Liver (tissue), 9 donors: ENCODE results near the gene CCDC178. TPM values are rescaled to one million over a fixed set of nuclear protein-coding genes. Genes with fewer than 3 reads are reported as not detected.

ENCODE experiments used
- DNase-seq: peaks from one replicate; pipeline ENCODE4 v3.0.0-alpha.2; 2017; ENCODE audit warnings: low spot score
- H3K27ac ChIP-seq, 2 donors: one replicate each; pipeline ENCODE4 v1.7.0; 2013; ENCODE audit warnings: inconsistent platforms in 2 of 2, low read length in 2 of 2, control low read depth in 1 of 2, low read depth in 1 of 2, mild to moderate bottlenecking in 1 of 2
- H3K27me3 ChIP-seq, 4 donors: one replicate each; pipeline versions ENCODE4 v1.6.1 to v1.7.0; 2013; ENCODE audit warnings: low read length in 3 of 4, inconsistent platforms in 1 of 4, mild to moderate bottlenecking in 1 of 4, moderate library complexity in 1 of 4; ENCODE audit not compliant: control insufficient read depth in 4 of 4, insufficient read depth in 4 of 4
- H3K36me3 ChIP-seq, 4 donors: one replicate each; pipeline versions ENCODE4 v1.6.1 to v1.7.0; 2013; ENCODE audit warnings: low read length in 3 of 4, mild to moderate bottlenecking in 3 of 4, low read depth in 1 of 4, moderate library complexity in 1 of 4; ENCODE audit not compliant: control insufficient read depth in 4 of 4, insufficient read depth in 3 of 4
- H3K4me1 ChIP-seq, 4 donors: one replicate each; pipeline versions ENCODE4 v1.6.1 to v1.7.0; 2013; ENCODE audit warnings: low read length in 3 of 4, mild to moderate bottlenecking in 3 of 4, moderate library complexity in 1 of 4; ENCODE audit not compliant: control insufficient read depth in 4 of 4, insufficient read depth in 4 of 4
- H3K4me3 ChIP-seq, 3 donors: one replicate each; pipeline versions ENCODE4 v1.6.1 to v1.7.0; 2013; ENCODE audit warnings: low read length in 3 of 3, control low read depth in 1 of 3, low read depth in 1 of 3, mild to moderate bottlenecking in 1 of 3
- H3K9ac ChIP-seq, 2 donors: one replicate each; pipeline ENCODE4 v1.7.0; 2013; ENCODE audit warnings: low read length in 2 of 2, mild to moderate bottlenecking in 2 of 2, moderate library complexity in 2 of 2, control low read depth in 1 of 2, low read depth in 1 of 2
- H3K9me3 ChIP-seq, 4 donors: one replicate each; pipeline versions ENCODE4 v1.6.1 to v1.7.0; 2013; ENCODE audit warnings: low read length in 3 of 4; ENCODE audit not compliant: control insufficient read depth in 4 of 4
- ATF3 ChIP-seq: IDR thresholded peaks from 2 replicates; pipeline ENCODE4 v1.6.1; 2016; ENCODE audit warnings: antibody characterized with exemption
- CTCF ChIP-seq: fragments of 150-350 bp; IDR thresholded peaks from 2 replicates; pipeline ENCODE4 v1.5.1; 2017; ENCODE audit warnings: improper control_type of control experiment, low read depth, low read length; ENCODE audit not compliant: missing input control
- EGR1 ChIP-seq, 2 donors: IDR thresholded peaks; 2 replicates each; pipeline ENCODE4 v1.6.1; 2016 to 2018; ENCODE audit warnings: antibody characterized with exemption in 2 of 2, low read depth in 2 of 2
- FOXA1 ChIP-seq: IDR thresholded peaks from 2 replicates; pipeline ENCODE4 v1.6.1; 2016; ENCODE audit warnings: antibody characterized with exemption
- FOXA2 ChIP-seq: IDR thresholded peaks from 2 replicates; pipeline ENCODE4 v1.6.1; 2016; ENCODE audit warnings: antibody characterized with exemption
- GABPA ChIP-seq, 2 donors: IDR thresholded peaks in 1 of 2; conservative IDR thresholded peaks in 1 of 2; 2 replicates each; pipeline ENCODE4 v1.6.1; 2016; ENCODE audit warnings: antibody characterized with exemption in 2 of 2, mild to moderate bottlenecking in 1 of 2, moderate library complexity in 1 of 2
- HNF4A ChIP-seq, 2 donors: conservative IDR thresholded peaks; 2 replicates each; pipeline ENCODE4 v1.6.1; 2016; ENCODE audit warnings: antibody characterized with exemption in 2 of 2, mild to moderate bottlenecking in 2 of 2
- HNF4G ChIP-seq: IDR thresholded peaks from 2 replicates; pipeline ENCODE4 v1.6.1; 2016; ENCODE audit warnings: antibody characterized with exemption
- JUND ChIP-seq, 2 donors: IDR thresholded peaks; 2 replicates each; pipeline ENCODE4 v1.6.1; 2016; ENCODE audit warnings: antibody characterized with exemption in 2 of 2
- MAX ChIP-seq: IDR thresholded peaks from 2 replicates; pipeline ENCODE4 v1.6.1; 2016; ENCODE audit warnings: antibody characterized with exemption
- NR2F2 ChIP-seq: IDR thresholded peaks from 2 replicates; pipeline ENCODE4 v1.6.1; 2016; ENCODE audit warnings: antibody characterized with exemption
- RAD21 ChIP-seq, 2 donors: IDR thresholded peaks; 2 replicates each; pipeline ENCODE4 v1.6.1; 2016; ENCODE audit warnings: antibody characterized with exemption in 2 of 2, mild to moderate bottlenecking in 2 of 2
- REST ChIP-seq: IDR thresholded peaks from 2 replicates; pipeline ENCODE4 v1.6.1; 2016; ENCODE audit warnings: antibody characterized with exemption, mild to moderate bottlenecking
- RXRA ChIP-seq, 2 donors: IDR thresholded peaks; 2 replicates each; pipeline ENCODE4 v1.6.1; 2017 to 2018; ENCODE audit warnings: antibody characterized with exemption in 2 of 2, mild to moderate bottlenecking in 1 of 2
- SP1 ChIP-seq: IDR thresholded peaks from 2 replicates; pipeline ENCODE4 v1.6.1; 2018; ENCODE audit warnings: antibody characterized with exemption, mild to moderate bottlenecking
- TAF1 ChIP-seq: conservative IDR thresholded peaks from 2 replicates; pipeline ENCODE4 v1.6.1; 2016; ENCODE audit warnings: antibody characterized with exemption, mild to moderate bottlenecking
- YY1 ChIP-seq: IDR thresholded peaks from 2 replicates; pipeline ENCODE4 v1.6.1; 2016; ENCODE audit warnings: antibody characterized with exemption, mild to moderate bottlenecking
- ZBTB33 ChIP-seq: IDR thresholded peaks from 2 replicates; pipeline ENCODE4 v1.6.1; 2016; ENCODE audit warnings: antibody characterized with exemption
- WGBS: extraction: QIAGEN DNeasy Blood & Tissue Kit; methylation state at CpG from one replicate; pipeline ENCODE4 v1.1.7; 2013; 5-methylcytosine and 5-hydroxymethylcytosine counted together
- polyA plus RNA-seq, 2 donors: library from polyadenylated mRNA; stranded (reverse) in 1 of 2; unstranded in 1 of 2; fragments of 200-250 nt in 1 of 2; fragments of >200 nt in 1 of 2; fragmentation: Nextera tagmentation in 1 of 2; extraction: Ambion mirVana in 1 of 2; gene quantifications; one replicate each; pipeline versions ENCODE4 v1.2.1 to v1.2.3, GENCODE V29; 2013 to 2015
- total RNA-seq, 2 donors: library from RNA; depleted of rRNA; stranded (reverse); fragments of >200 nt; gene quantifications; one replicate each; pipeline ENCODE4 v1.2.3, GENCODE V29; 2014
- donor health status: healthy.
- donor health status: healthy.
- donor health status: healthy.
- donor health status: healthy.
- donor health status: healthy.

Gene CCDC178
- total and polyA plus RNA-seq, 4 donors, result not detected

GRCh38 chr18:32891797-32892196, 548.7 kb downstream of the CCDC178 start:
- H3K27me3 ChIP-seq, result no peaks in the 10 kb centered on the region
- no peaks in the 10 kb centered on the region for H3K4me1 ChIP-seq
- no peak for DNase-seq
- WGBS, result 54% methylated on average over 3 of the region's 3 CpGs
- TF ChIP-seq JUND (IDR thresholded peaks at IDR 0.05) (no peak), TAF1 (no peak), NR2F2 (no peak), CTCF (no peak), HNF4A (conservative IDR thresholded peaks at IDR 0.05) (no peak), REST (no peak), RAD21 (IDR thresholded peaks at IDR 0.05) (no peak), GABPA (IDR thresholded peaks at IDR 0.05 in 1 of 2, conservative IDR thresholded peaks at IDR 0.05 in 1 of 2) (no peak), FOXA1 (no peak), FOXA2 (no peak), HNF4G (no peak), YY1 (no peak), EGR1 (IDR thresholded peaks at IDR 0.05; ENCODE audit: low read depth in 2 of 2) (no peak), MAX (no peak), RXRA (IDR thresholded peaks at IDR 0.05) (no peak), ZBTB33 (no peak), SP1 (no peak)
- no peak overlapping the region for H3K27ac ChIP-seq
- no peaks in the 10 kb centered on the region for H3K36me3 ChIP-seq
- H3K9me3 ChIP-seq, result no peaks in the 10 kb centered on the region
- no peak overlapping the region for H3K9ac ChIP-seq
- no peak overlapping the region for H3K4me3 ChIP-seq

GRCh38 chr18:32891130-32891529, 549.4 kb downstream of the CCDC178 start:
- Histone ChIP-seq H3K4me1 (no peaks in the 10 kb centered on the region), H3K9ac (no peak overlapping the region), H3K36me3 (no peaks in the 10 kb centered on the region), H3K4me3 (no peak overlapping the region), H3K9me3 (no peaks in the 10 kb centered on the region), H3K27me3 (no peaks in the 10 kb centered on the region), H3K27ac (no peak overlapping the region)
- 81% methylated on average over 2 of the region's 2 CpGs for WGBS
- DNase-seq, result no peak
- TF ChIP-seq FOXA1 (no peak), ATF3 (no peak), YY1 (no peak), RAD21 (IDR thresholded peaks at IDR 0.05) (no peak), JUND (IDR thresholded peaks at IDR 0.05) (no peak), NR2F2 (no peak), HNF4A (conservative IDR thresholded peaks at IDR 0.05) (no peak), SP1 (no peak), TAF1 (no peak), EGR1 (IDR thresholded peaks at IDR 0.05; ENCODE audit: low read depth in 2 of 2) (no peak), GABPA (IDR thresholded peaks at IDR 0.05 in 1 of 2, conservative IDR thresholded peaks at IDR 0.05 in 1 of 2) (no peak), MAX (no peak), CTCF (no peak), ZBTB33 (no peak)
